Panc1 (cell line): ENCODE data around the gene KRT23. TPM values are rescaled to one million over a fixed set of nuclear protein-coding genes. Genes with fewer than 3 reads are reported as not detected.

ENCODE experiments used
- ATAC-seq: fragments of 200-7000 bp; cut with Tn5 transposase; 2 replicates; pipeline ENCODE4 v1.9.1; 2020; ENCODE audit warnings: mild to moderate bottlenecking, moderate library complexity
- BruUV-seq: library from RNA; stranded (reverse); fragments of 400-500 nt; replicated peaks from 2 replicates; lab custom pipeline; 2021; lab: Mats Ljungman, UMichigan
- CTCF ChIA-PET: fragments of 300-600 bp; sonication (Branson Sonifier 250); formaldehyde crosslinking; loops from one replicate; lab custom pipeline; 2022; ENCODE audit warnings: antibody characterized with exemption; lab: Charles Lee
- POLR2A ChIA-PET: fragments of 300-600 bp; sonication (Branson Sonifier 250); formaldehyde crosslinking; loops from one replicate; lab custom pipeline; 2022; ENCODE audit warnings: antibody characterized with exemption; lab: Charles Lee
- DNase-seq: peaks from one replicate; pipeline ENCODE4 v3.0.0-alpha.2; 2010; ENCODE audit warnings: low read depth, low spot score
- H3K27ac ChIP-seq: 2 replicates; pipeline ENCODE4 v1.5.1; 2011; ENCODE audit warnings: mild to moderate bottlenecking, low read length, inconsistent platforms
- H3K27me3 ChIP-seq: fragments of 200-500 bp; sonication (Bioruptor generic); 2 replicates; pipeline ENCODE4 v1.6.0; 2014; ENCODE audit warnings: low read length, inconsistent platforms; ENCODE audit not compliant: control insufficient read depth, insufficient read depth
- H3K36me3 ChIP-seq: fragments of 200-500 bp; sonication (Bioruptor generic); 2 replicates; pipeline ENCODE4 v1.5.1; 2014; ENCODE audit warnings: inconsistent platforms, mild to moderate bottlenecking, low read length, moderate library complexity; ENCODE audit not compliant: control insufficient read depth, insufficient read depth
- H3K4me1 ChIP-seq: 2 replicates; pipeline ENCODE4 v1.5.1; 2011; ENCODE audit warnings: inconsistent platforms, mild to moderate bottlenecking, low read length, moderate library complexity; ENCODE audit not compliant: control insufficient read depth, insufficient read depth
- H3K4me3 ChIP-seq, 2 experiments: 2 replicates each; pipeline ENCODE4 v1.5.1; 2011 to 2012; ENCODE audit warnings: low read depth in 2 of 2, low read length in 2 of 2, mild to moderate bottlenecking in 2 of 2, inconsistent platforms in 1 of 2, moderate library complexity in 1 of 2
- H3K9me3 ChIP-seq: fragments of 200-500 bp; sonication (Bioruptor generic); 2 replicates; pipeline ENCODE4 v1.5.1; 2014; ENCODE audit warnings: low read depth, mild to moderate bottlenecking, inconsistent platforms, low read length, moderate library complexity; ENCODE audit not compliant: control insufficient read depth, insufficient read depth
- CTCF ChIP-seq: fragments of 450-650 bp; IDR thresholded peaks from 2 replicates; pipeline ENCODE4 v1.5.1; 2017; ENCODE audit warnings: mild to moderate bottlenecking
- POLR2AphosphoS5 ChIP-seq: IDR thresholded peaks from 2 replicates; pipeline ENCODE4 v1.6.1; 2012; ENCODE audit warnings: mild to moderate bottlenecking, low read depth, low read length, moderate library complexity
- SIN3A ChIP-seq: IDR thresholded peaks from 2 replicates; pipeline ENCODE4 v1.6.1; 2012; ENCODE audit warnings: low read depth, mild to moderate bottlenecking, low read length, moderate library complexity, borderline replicate concordance; ENCODE audit not compliant: insufficient read depth
- TCF7L2 ChIP-seq: IDR thresholded peaks from 2 replicates; pipeline ENCODE4 v1.6.1; 2011; ENCODE audit warnings: mild to moderate bottlenecking, low read depth, low read length, inconsistent platforms
- in situ Hi-C: cut with HindIII; loops from 2 replicates; pipeline ENCODE4 v1.10.0; 2016; ENCODE audit warnings: low sequenced_read_pairs, low pct_unique_long_range_greater_than_20kb
- intact Hi-C: fragments of 100-400 bp; cut with micrococcal nuclease; formaldehyde crosslinking; loops from one replicate; pipeline ENCODE4 v1.10.0; 2022; ENCODE audit not compliant: unreplicated experiment
- total RNA-seq: library from RNA; stranded (reverse); gene quantifications from one replicate; pipeline ENCODE4 v1.2.1, GENCODE V29; 2021; ENCODE audit not compliant: unreplicated experiment
- TF ChIP-seq, protein P1 (sequence below), 2 experiments: IDR thresholded peaks; 2 replicates each; pipeline ENCODE4 v1.6.1; 2011 to 2012; ENCODE audit warnings: low read depth in 2 of 2, control low read depth in 1 of 2, low read length in 1 of 2, mild to moderate bottlenecking in 1 of 2, moderate library complexity in 1 of 2; ENCODE audit not compliant: insufficient read depth in 1 of 2

The KRT23 gene
- total RNA-seq, 1 experiment from 2014 or later: not detected

- H3K4me3 ChIP-seq: no peak overlapping the region
- H3K27ac ChIP-seq: no peak overlapping the region
- no peak for ATAC-seq
- no peak for DNase-seq
- no peaks in the 10 kb centered on the region for H3K9me3 ChIP-seq
- CTCF ChIA-PET: no interaction called here
- H3K4me1 ChIP-seq: no peaks in the 10 kb centered on the region
- in situ Hi-C loops: no loop called here
- H3K27me3 ChIP-seq: peaks cover 8% of the 10 kb centered on the region; the same call in 1 of the 2 replicates
- H3K36me3 ChIP-seq: no peaks in the 10 kb centered on the region
- intact Hi-C loops: no loop called here
- TF ChIP-seq SIN3A (no peak), POLR2AphosphoS5 (no peak), TCF7L2 (no peak), CTCF (no peak)
- TF ChIP-seq, protein P1, sequence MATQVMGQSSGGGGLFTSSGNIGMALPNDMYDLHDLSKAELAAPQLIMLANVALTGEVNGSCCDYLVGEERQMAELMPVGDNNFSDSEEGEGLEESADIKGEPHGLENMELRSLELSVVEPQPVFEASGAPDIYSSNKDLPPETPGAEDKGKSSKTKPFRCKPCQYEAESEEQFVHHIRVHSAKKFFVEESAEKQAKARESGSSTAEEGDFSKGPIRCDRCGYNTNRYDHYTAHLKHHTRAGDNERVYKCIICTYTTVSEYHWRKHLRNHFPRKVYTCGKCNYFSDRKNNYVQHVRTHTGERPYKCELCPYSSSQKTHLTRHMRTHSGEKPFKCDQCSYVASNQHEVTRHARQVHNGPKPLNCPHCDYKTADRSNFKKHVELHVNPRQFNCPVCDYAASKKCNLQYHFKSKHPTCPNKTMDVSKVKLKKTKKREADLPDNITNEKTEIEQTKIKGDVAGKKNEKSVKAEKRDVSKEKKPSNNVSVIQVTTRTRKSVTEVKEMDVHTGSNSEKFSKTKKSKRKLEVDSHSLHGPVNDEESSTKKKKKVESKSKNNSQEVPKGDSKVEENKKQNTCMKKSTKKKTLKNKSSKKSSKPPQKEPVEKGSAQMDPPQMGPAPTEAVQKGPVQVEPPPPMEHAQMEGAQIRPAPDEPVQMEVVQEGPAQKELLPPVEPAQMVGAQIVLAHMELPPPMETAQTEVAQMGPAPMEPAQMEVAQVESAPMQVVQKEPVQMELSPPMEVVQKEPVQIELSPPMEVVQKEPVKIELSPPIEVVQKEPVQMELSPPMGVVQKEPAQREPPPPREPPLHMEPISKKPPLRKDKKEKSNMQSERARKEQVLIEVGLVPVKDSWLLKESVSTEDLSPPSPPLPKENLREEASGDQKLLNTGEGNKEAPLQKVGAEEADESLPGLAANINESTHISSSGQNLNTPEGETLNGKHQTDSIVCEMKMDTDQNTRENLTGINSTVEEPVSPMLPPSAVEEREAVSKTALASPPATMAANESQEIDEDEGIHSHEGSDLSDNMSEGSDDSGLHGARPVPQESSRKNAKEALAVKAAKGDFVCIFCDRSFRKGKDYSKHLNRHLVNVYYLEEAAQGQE (IDR thresholded peaks at IDR 0.05; ENCODE audit: insufficient read depth in 1 of 2, low read depth in 2 of 2, low read length in 1 of 2): no peak
- BruUV-seq: no TSS peak
- POLR2A ChIA-PET: no interaction called here
These were observed 7.1 kb upstream of the KRT23 start for GRCh38 chr17:40944531-40944930.

DNA sequence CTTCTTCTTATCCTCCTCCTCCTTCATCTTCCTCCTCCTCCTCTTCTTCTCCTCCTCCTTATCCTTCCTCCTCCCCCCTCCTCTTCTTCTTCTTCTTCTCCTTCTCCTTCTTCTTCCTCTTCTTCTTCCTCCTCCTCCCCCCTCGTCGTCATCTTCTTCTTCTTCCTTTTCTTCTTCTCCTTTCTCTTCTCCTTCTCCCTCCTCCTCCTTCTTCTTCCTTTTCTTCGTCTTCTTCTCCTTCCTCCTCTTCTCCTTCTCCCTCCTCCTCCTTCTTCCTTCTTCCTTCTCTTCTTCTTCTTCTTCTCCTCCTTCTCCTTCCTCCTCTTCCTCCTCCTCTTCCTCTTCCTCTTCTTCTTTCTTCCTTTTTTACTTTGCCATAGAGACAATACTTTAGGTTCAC, 5.1 kb upstream of the KRT23 start:
- BruUV-seq: no TSS peak
- in situ Hi-C loops (no loop called here), intact Hi-C loops (no loop called here)
- Histone ChIP-seq H3K27me3 (peaks cover 8% of the 10 kb centered on the region; the same call in 1 of the 2 replicates), H3K4me3 (no peak overlapping the region), H3K36me3 (no peaks in the 10 kb centered on the region), H3K4me1 (no peaks in the 10 kb centered on the region), H3K9me3 (no peaks in the 10 kb centered on the region), H3K27ac (no peak overlapping the region)
- POLR2A ChIA-PET: no interaction called here
- DNase-seq: no peak
- ATAC-seq: no peak
- CTCF ChIA-PET: no interaction called here
- no peak for TF ChIP-seq POLR2AphosphoS5
- no peak for TF ChIP-seq CTCF
- TF ChIP-seq SIN3A: no peak
- TF ChIP-seq, protein P1 (IDR thresholded peaks at IDR 0.05; ENCODE audit: insufficient read depth in 1 of 2, low read depth in 2 of 2, low read length in 1 of 2): no peak
- no peak for TF ChIP-seq TCF7L2
